Measurements from ENCODE around the gene SRD5A1. TPM values are rescaled to one million over a fixed set of nuclear protein-coding genes. Genes with fewer than 3 reads are reported as not detected.

The SRD5A1 gene
- total RNA-seq, 1 donor from 2014 or later: 2.5 TPM

DNA sequence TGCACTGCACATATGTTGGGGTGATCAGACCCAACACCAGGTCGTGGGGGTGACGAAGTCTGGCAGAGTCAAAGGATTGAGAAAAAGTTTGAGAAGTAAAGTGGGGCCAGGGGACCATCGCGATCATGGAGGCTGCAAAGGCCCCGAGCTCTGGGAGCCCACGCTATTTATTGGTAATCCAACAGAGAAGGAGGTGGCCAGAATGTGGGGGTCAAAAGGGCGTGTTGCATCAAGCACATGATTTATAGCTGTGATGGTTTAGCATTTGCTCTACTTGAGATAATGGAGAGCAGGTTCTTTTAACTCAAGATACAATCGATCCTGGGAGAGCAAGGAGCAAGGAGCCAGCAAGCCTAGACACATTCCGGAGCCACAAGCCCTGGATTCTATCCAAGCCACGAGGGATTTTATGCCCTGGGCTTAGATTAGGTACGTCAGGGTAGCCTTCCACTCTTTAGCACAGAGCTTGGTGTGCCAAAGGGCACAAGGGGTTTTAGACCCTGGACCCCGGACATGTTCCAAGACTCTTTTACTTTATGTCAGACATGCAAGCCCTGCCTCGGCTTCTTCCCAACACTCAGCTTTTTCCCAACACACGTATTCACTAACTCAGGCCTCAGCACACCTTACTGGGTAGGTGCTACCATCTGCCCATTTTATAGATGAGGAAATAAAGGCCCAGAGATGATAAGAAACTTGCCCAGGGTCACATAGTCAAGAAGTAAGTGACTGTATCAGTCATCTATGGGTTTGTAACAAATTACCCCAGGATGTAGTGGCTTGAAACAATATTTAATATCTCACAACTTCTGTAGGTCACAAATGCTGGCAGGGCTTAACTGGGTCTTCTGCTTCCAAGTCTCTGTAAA is 39.9 kb upstream of the SRD5A1 start:
- intact Hi-C loops (cut with micrococcal nuclease): no loop called here
- Histone ChIP-seq H3K4me3 (no peak overlapping the region), H3K27ac (replicated peaks) (no peak overlapping the region), H3K9me3 (replicated peaks) (no peaks in the 10 kb centered on the region), H3K36me3 (peaks cover 21% of the 10 kb centered on the region), H3K4me1 (peaks cover 6% of the 10 kb centered on the region), H3K27me3 (ENCODE audit: low read depth) (no peaks in the 10 kb centered on the region)
- DNase-seq: no peak
- TF ChIP-seq, protein P1, sequence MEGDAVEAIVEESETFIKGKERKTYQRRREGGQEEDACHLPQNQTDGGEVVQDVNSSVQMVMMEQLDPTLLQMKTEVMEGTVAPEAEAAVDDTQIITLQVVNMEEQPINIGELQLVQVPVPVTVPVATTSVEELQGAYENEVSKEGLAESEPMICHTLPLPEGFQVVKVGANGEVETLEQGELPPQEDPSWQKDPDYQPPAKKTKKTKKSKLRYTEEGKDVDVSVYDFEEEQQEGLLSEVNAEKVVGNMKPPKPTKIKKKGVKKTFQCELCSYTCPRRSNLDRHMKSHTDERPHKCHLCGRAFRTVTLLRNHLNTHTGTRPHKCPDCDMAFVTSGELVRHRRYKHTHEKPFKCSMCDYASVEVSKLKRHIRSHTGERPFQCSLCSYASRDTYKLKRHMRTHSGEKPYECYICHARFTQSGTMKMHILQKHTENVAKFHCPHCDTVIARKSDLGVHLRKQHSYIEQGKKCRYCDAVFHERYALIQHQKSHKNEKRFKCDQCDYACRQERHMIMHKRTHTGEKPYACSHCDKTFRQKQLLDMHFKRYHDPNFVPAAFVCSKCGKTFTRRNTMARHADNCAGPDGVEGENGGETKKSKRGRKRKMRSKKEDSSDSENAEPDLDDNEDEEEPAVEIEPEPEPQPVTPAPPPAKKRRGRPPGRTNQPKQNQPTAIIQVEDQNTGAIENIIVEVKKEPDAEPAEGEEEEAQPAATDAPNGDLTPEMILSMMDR (IDR thresholded peaks at IDR 0.05; ENCODE audit: borderline replicate concordance): no peak

DNA sequence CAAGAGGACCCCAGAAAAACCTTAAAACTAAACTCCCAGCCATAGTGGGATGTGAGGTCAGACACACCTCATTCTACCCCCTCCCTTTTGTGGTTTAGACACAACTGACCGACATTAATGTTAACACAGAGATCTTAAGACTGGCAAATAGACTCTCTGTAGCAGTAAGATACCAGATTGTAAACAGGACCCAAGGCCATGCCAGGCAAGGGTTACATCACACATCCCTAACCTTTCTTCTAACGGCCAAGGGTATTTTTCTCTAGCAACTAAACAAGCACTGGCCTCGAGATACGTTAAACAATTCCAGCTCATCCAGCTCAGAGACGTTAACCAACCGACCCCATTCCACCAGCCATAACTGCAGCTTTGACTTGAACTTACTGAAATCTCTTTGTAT is 39.2 kb upstream of the SRD5A1 start:
- intact Hi-C loops (cut with micrococcal nuclease): no loop called here
- Histone ChIP-seq H3K27ac (replicated peaks) (no peak overlapping the region), H3K4me3 (no peak overlapping the region), H3K4me1 (peaks cover 12% of the 10 kb centered on the region), H3K36me3 (peaks cover 28% of the 10 kb centered on the region), H3K9me3 (replicated peaks) (no peaks in the 10 kb centered on the region), H3K27me3 (ENCODE audit: low read depth) (no peaks in the 10 kb centered on the region)
- TF ChIP-seq, protein P1 (IDR thresholded peaks at IDR 0.05; ENCODE audit: borderline replicate concordance): no peak
- no peak for DNase-seq

DNA sequence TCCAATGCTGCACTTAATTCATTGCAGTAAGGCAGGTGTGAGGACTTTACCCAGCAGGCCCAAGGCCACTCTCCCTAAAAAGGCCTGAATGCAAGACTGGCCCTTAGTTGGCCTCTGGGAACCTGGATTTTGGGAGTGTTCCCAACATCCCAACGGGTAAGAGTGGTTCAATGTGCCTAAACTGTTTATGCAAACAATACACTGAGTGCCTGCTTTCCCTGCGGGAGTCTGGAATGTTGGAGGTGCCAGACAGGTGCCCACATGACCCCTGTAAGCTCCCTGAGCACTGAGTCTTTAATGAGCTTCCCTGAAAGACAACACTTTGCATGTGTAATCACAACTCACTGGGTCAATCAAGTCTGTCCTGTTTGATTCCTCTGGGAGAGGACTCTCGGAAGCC is 37.8 kb upstream of the SRD5A1 start:
- DNase-seq: no peak

DNA sequence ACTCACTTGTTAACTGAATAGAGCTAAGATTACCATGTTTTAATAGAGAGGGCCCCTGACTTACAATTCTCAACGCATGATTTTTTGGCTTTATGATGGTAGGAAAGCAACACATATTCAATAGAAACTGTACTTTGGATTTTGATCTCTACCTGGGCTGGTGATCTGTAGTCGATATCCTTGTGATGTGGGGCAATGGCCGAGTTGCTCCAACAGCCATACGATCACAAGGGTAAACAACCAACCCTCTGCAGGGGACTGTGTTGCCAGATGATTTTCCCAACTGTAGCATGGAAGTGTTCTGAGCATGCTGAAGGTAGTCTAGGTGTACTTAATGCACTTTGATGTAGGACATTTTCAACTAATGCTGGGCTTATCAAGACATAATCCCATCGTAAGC is 36.9 kb upstream of the SRD5A1 start:
- no peak overlapping the region for H3K27ac ChIP-seq (replicated peaks)
- H3K4me3 ChIP-seq: no peak overlapping the region
- H3K27me3 ChIP-seq (ENCODE audit: low read depth): no peaks in the 10 kb centered on the region
- peaks cover 12% of the 10 kb centered on the region for H3K4me1 ChIP-seq
- DNase-seq: no peak
- intact Hi-C loops (cut with micrococcal nuclease): no loop called here
- H3K36me3 ChIP-seq: peaks cover 52% of the 10 kb centered on the region
- TF ChIP-seq, protein P1 (IDR thresholded peaks at IDR 0.05; ENCODE audit: borderline replicate concordance): no peak
- H3K9me3 ChIP-seq (replicated peaks): no peaks in the 10 kb centered on the region

More for the DNA sequence above, 37.8 kb upstream of the SRD5A1 start:
- Histone ChIP-seq H3K4me3 (no peak overlapping the region), H3K4me1 (peaks cover 12% of the 10 kb centered on the region), H3K9me3 (replicated peaks) (no peaks in the 10 kb centered on the region), H3K27me3 (ENCODE audit: low read depth) (no peaks in the 10 kb centered on the region), H3K27ac (replicated peaks) (no peak overlapping the region), H3K36me3 (peaks cover 42% of the 10 kb centered on the region)
- TF ChIP-seq, protein P1 (IDR thresholded peaks at IDR 0.05; ENCODE audit: borderline replicate concordance): no peak
- intact Hi-C loops (cut with micrococcal nuclease): no loop called here

DNA sequence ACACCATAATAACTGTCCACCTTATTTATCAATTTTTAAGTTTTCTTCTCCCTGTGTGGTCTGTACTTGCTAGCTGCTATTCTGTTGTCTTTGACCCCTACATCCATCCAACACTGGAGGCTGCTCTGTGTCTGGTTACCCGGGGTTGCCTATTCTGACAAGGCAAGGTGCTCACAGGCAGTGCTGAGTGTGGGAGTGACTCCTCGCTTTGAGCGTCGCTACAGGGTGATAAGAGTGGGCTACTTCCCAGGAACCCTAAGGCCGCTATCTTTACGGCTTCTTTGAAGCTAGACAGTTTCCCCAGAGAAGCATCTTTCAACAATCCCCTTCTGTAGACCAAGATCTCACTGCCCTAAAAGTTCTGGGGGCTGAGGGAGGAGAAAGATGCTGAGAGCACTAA is 35.7 kb upstream of the SRD5A1 start:
- Histone ChIP-seq H3K9me3 (replicated peaks) (no peaks in the 10 kb centered on the region), H3K4me1 (peaks cover 12% of the 10 kb centered on the region), H3K4me3 (no peak overlapping the region), H3K36me3 (peaks cover 63% of the 10 kb centered on the region), H3K27ac (replicated peaks) (peak overlapping the region; percentile 71), H3K27me3 (ENCODE audit: low read depth) (no peaks in the 10 kb centered on the region)
- intact Hi-C loops (cut with micrococcal nuclease): no loop called here
- DNase-seq: no peak
- TF ChIP-seq, protein P1 (IDR thresholded peaks at IDR 0.05; ENCODE audit: borderline replicate concordance): no peak
